ENCODE results near the gene SCRG1. TPM values are rescaled to one million over a fixed set of nuclear protein-coding genes. Genes with fewer than 3 reads are reported as not detected.

The SCRG1 gene
- total RNA-seq, 1 donor from 2014 or later = not detected

- no peaks in the 10 kb centered on the region for H3K27me3 ChIP-seq (ENCODE audit: control insufficient read depth, insufficient read depth, low read length)
- no peak for DNase-seq (ENCODE audit: low read depth)
- TF ChIP-seq CTCF (IDR thresholded peaks at IDR 0.05; ENCODE audit: insufficient read depth, low read length, poor library complexity, severe bottlenecking) = no peak
Observed at GRCh38 chr4:173381610-173382009, 17.3 kb downstream of the SCRG1 start.

GRCh38 chr4:173380987-173381386, 17.9 kb downstream of the SCRG1 start:
- TF ChIP-seq CTCF (IDR thresholded peaks at IDR 0.05; ENCODE audit: insufficient read depth, low read length, poor library complexity, severe bottlenecking) = no peak
- Histone ChIP-seq H3K36me3 (ENCODE audit: control insufficient read depth, insufficient read depth, low read length) (no peaks in the 10 kb centered on the region), H3K27me3 (ENCODE audit: control insufficient read depth, insufficient read depth, low read length) (no peaks in the 10 kb centered on the region), H3K4me3 (ENCODE audit: low read depth, low read length) (no peak overlapping the region)
- no peak for DNase-seq (ENCODE audit: low read depth)

More at GRCh38 chr4:173381610-173382009, 17.3 kb downstream of the SCRG1 start:
- H3K4me3 ChIP-seq (ENCODE audit: low read depth, low read length) = no peak overlapping the region
- H3K36me3 ChIP-seq (ENCODE audit: control insufficient read depth, insufficient read depth, low read length) = no peaks in the 10 kb centered on the region

DNA sequence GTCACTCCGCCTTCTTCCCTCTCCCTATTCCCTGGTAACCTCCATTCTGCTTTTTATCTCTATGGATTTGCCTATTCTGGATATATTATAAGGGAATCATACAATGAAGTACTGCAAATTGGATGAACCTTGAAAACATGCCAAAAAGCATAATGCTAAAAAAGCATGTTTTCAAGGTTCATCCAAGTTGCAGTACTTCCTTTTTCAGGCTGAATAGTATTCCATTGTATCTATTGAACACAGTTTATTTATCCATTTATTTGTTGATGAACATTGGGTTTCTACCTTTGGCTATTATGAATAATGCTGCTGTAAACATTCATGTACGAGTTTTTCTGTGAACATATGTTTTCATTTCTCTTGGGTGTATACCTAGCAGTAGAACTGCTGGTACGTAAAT, 19.0 kb downstream of the SCRG1 start:
- Histone ChIP-seq H3K36me3 (ENCODE audit: control insufficient read depth, insufficient read depth, low read length) (no peaks in the 10 kb centered on the region), H3K27me3 (ENCODE audit: control insufficient read depth, insufficient read depth, low read length) (no peaks in the 10 kb centered on the region), H3K4me3 (ENCODE audit: low read depth, low read length) (no peak overlapping the region)
- DNase-seq (ENCODE audit: low read depth) = no peak
- TF ChIP-seq CTCF (IDR thresholded peaks at IDR 0.05; ENCODE audit: insufficient read depth, low read length, poor library complexity, severe bottlenecking) = no peak

DNA sequence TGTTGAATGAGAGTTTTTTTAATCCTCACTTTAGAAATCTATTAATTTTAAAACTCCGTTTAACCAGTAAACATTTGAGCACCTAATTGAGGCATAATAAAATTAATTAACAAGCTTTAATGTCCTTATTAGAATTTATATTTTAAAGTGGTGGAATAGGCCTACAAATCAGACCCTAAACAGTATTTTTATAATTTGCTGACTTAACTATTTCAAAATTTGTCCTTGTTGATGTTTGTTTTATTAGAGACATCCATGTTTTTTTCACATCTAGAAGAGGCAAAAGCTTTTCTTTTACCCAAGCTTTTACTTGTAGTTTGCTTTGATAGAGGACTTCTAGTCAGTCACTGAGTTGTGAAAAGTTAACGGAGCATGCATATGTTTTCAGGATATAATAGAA, 24.3 kb downstream of the SCRG1 start:
- DNase-seq (ENCODE audit: low read depth) = no peak
- TF ChIP-seq CTCF (IDR thresholded peaks at IDR 0.05; ENCODE audit: insufficient read depth, low read length, poor library complexity, severe bottlenecking) = no peak

DNA sequence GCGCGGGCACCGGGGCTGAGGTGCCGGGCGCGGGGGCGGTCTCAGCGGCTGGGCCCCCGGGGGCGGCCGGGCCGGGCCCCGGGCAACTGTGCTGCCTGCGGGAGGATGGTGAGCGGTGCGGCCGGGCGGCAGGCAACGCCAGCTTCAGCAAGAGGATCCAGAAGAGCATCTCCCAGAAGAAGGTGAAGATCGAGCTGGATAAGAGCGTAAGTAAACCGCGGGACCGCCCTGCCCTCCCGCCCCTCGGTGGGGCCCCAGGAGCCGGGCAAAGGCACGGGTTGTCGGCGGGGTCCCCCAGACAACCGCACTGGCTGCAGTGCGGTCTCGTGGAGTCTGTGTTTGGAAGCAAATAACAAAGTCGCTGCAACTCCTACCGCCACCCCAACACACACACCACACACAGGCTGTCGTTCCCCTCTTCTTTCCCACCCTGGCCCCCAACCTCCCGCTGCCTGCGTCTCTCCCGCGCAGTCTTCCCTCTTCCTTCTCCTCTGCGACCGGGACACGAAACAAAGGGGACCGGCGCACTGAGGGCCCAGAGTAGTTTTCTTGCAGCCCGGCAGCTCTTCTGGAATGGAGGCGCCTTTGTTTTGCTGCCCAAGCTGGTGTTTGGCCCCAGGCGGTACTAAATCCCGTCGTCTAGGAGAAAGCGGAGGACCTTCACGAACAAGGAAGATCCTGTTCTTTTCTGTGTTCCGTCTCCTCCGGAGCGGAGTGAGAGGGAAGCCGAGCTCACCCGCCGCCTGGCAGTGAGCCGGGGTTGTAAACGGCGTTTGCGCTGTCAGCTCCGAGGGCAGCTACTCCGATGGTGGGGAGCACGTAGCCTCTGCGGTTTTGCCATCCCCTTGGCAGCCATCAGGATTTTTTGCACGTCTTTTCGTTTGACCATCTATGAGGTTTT, 27.4 kb downstream of the SCRG1 start:
- no peak for DNase-seq (ENCODE audit: low read depth)
- Histone ChIP-seq H3K27me3 (ENCODE audit: control insufficient read depth, insufficient read depth, low read length) (no peaks in the 10 kb centered on the region), H3K4me3 (ENCODE audit: low read depth, low read length) (peak overlapping the region; percentile 91), H3K36me3 (ENCODE audit: control insufficient read depth, insufficient read depth, low read length) (no peaks in the 10 kb centered on the region)
- TF ChIP-seq CTCF (IDR thresholded peaks at IDR 0.05; ENCODE audit: insufficient read depth, low read length, poor library complexity, severe bottlenecking) = no peak

More for the DNA sequence above, 24.3 kb downstream of the SCRG1 start:
- Histone ChIP-seq H3K27me3 (ENCODE audit: control insufficient read depth, insufficient read depth, low read length) (no peaks in the 10 kb centered on the region), H3K36me3 (ENCODE audit: control insufficient read depth, insufficient read depth, low read length) (no peaks in the 10 kb centered on the region), H3K4me3 (ENCODE audit: low read depth, low read length) (no peak overlapping the region)

Data from kidney epithelial cell (primary cell).